HG03469 (cell line): ENCODE measurements around the gene TFDP2.

Source experiments
- ATAC-seq: cut with Tn5 transposase; IDR thresholded peaks from one replicate; pipeline ENCODE4 v1.9.1; 2021; ENCODE audit warnings: mild to moderate bottlenecking, moderate library complexity, moderate number of reproducible peaks; ENCODE audit not compliant: unreplicated experiment

The TFDP2 gene

DNA sequence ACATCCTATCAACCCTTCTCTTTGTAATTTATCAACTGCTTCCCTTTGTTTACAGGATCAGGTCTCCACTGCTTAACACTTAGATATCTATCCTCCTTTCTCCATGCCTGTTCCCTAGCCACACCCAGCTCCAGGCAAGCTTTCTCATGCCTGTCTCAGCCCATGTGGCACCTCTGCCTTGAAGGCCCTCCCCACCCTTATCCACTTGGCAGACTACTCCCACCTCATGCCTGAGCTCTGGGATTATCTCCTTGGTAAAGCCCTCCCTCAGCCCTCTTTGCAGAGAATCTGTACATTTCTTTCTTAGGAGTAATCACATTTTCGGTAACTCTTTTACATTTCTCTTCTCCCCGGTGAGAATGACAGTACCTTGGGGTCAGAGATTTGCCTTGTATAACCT lies 176.9 kb downstream of the TFDP2 start:
- no peak for ATAC-seq

DNA sequence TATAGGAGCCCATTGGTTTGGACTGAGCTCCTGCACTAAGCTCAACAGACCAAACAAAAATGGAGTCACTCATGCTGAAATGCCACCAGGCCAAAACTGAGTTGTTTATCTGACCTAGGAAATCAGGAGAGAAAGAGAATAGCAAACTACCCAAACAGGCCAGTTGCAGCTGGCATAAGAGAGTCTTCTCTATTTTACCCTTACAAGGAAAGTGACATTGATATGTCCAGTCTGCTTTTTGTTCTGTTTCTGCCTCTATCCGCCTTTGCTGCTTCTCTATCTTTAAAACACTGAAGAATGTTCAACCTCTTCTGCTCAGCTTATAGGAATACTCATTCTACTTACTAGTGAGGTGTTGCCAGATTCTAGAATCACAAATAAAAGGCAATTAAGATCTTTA lies 177.8 kb downstream of the TFDP2 start:
- ATAC-seq, result no peak

DNA sequence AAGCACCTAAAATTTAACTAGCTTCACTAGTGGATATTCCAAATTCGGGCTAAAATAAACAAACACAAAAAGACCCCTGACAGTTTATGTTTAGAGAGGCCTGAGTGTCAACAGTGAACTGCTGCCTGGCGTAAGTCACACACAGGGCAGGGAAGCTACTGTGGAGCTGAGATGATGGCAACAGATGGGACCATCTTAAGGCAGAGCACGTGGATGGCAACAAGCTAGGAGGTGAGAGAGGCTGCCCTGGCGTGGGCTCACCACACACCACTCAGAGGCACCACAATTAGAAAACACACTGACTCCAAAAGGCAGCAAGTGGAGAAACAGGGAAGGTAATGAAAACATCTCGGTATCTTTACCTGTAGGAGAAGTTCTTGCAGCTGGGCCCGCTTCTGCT lies 179.6 kb downstream of the TFDP2 start:
- no peak for ATAC-seq

- no peak for ATAC-seq
These were observed 183.9 kb downstream of the TFDP2 start for GRCh38 chr3:141965471-141965870.

DNA sequence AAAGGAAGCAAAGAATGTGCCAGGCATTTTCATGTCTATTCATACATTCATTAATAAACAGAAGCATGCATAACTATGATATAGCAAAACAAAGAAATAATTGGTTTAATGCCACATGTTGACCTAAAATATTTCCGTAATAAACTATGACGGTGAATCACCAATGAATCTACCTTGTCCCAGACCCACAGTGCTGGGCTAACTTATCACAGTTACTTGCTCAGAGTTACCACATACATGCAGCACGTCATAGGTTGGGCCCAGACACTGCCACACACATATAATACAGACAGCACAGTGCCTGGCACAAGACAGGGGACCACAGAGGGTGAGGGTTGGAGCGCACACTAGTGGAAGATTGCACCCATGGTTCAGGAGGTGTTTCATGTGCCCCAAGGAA lies 186.0 kb downstream of the TFDP2 start:
- ATAC-seq, result no peak

- ATAC-seq, result no peak
These were observed 188.6 kb downstream of the TFDP2 start for GRCh38 chr3:141960731-141961130.

DNA sequence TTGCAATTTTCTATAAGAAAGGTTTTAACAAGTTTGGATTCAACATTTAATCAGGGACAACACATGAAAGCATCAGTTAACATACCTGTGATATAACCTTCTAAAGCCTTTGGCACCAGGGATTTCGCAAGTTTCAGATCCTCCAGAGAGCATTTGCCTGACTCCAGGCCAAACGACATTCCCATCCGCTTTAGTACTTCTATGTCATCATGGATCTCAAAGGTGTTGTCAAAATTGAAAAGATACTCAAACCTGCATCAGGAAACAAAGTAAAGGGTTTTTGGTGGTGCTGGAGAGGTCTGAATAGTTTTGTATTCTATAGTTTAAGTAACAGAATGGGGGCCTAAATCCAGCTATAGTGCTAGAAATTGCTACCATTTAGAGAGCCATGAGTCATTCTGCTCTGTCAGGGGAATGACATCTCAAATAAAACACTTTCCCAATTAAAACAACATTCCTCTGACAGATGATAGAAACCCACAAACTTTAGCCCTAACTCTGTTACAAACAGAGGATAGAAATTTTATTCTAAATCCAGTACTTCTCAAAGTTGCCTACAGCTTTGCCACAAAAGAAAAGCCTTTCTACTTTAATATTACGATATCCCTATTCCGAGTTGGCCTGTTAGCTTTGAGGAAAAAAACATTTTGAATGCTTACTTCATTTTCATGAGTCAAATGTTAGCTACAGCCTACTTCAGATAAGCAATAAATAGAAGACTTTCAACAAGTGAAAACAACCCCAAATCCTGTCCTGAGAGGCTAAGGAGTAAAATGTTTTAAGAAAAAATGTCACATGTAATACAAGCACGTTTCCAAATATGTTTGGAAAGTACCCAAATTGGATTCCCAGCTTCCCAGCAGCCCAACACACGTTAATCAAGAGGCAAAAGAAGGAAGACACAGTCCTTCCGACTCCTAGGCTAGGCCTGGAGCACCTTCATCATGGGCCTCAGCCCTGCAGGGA lies 189.5 kb downstream of the TFDP2 start:
- ATAC-seq, result no peak

GRCh38 chr3:141955175-141955574 lies 194.2 kb downstream of the TFDP2 start:
- ATAC-seq, result no peak

DNA sequence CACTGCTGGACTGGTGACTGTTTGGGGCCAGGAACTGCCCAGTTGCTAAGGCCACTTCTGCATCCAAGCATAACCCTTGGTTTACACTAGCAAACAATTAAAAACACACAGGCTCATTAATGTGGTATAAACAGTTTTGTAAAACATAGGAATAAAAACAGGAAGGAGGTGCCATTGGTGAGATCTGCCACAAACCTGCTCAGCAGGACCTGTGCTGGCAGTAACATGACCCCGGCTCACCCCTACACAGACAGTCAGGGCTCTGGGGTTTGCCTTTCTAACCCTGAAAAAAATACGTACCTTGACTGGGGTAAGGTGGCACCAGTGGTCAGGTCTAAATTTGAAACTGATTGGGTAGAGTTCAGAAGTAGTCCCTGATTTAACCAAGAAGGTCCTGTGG lies 196.7 kb downstream of the TFDP2 start:
- no peak for ATAC-seq

DNA sequence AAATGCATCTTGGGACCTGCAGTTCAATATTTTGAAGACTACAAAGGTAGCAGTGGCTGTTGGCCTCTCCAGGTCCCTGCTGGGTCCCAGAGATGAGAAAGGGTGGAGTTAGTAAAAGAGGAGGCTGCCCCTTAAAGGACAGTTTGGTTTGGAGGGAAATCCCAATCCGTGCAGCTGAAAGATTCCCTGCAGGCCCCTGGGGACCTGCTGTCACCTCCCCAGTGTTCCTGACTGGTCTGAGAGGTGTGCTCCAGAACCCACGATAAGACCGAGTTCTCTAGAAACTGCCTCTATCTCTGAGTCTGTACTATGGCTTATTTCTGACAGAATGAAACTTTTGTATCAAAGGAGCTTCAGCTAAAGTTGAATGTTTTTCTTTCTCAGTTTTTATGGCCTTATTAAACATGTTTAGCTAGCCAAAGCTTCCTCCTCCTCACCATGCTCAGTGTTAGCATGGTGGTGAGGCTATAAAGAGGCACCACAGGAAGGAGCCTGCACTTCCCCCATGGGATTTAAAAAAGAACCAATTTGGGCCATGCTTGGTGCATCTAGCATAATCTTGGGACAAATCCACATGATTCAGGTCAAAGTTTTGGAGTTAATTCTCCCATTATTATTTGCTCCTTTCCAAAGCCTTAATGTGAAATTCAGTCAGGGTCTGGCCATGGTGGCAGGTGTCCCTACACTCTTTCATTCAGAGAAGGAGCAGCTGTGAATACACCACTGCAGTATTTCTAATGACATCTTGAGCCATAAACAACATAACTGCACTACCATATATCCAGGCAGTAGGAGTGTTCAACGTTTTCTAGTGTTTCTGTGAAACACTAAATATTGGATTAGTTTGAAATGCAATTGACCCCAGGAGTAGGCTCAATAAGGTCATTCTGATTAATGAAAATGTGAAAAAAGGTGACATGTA lies 198.5 kb downstream of the TFDP2 start:
- no peak for ATAC-seq

- ATAC-seq, result no peak
These were observed 199.4 kb downstream of the TFDP2 start for GRCh38 chr3:141949972-141950371.

- no peak for ATAC-seq
These were observed 199.9 kb downstream of the TFDP2 start for GRCh38 chr3:141949399-141949798.

- ATAC-seq, result no peak
These were observed 203.4 kb downstream of the TFDP2 start for GRCh38 chr3:141945726-141946485.

GRCh38 chr3:141942006-141942405 lies 207.3 kb downstream of the TFDP2 start:
- no peak for ATAC-seq

- no peak for ATAC-seq
These were observed 208.3 kb downstream of the TFDP2 start for GRCh38 chr3:141941093-141941492.

GRCh38 chr3:141940194-141940776 lies 209.1 kb downstream of the TFDP2 start:
- ATAC-seq, result no peak

DNA sequence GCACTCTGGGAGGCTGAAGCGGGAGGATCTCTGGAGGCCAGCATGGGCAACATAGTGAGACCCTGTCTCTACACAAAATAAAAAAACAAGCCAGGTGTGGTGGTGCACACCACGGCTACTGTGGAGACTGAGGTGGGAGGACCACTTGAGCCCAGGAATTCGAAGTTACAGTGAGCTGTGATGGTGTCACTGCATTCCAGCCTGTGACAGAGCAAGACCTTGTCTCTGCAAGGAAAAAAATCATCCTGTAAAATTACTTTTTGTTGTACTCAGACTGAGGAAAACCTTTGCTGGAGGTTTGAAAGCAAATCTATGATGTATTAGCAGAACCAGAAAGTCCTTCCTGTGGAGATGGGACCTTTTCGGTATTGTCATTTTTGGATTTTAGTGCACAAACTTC lies 209.6 kb downstream of the TFDP2 start:
- ATAC-seq, result no peak

- no peak for ATAC-seq
These were observed 211.3 kb downstream of the TFDP2 start for GRCh38 chr3:141938011-141938500.

GRCh38 chr3:141934354-141934753 lies 215.0 kb downstream of the TFDP2 start:
- no peak for ATAC-seq
